Calu3 (cell line): Measurements from ENCODE around the gene LRRC27. TPM values are rescaled to one million over a fixed set of nuclear protein-coding genes. Genes with fewer than 3 reads are reported as not detected.

ENCODE experiments used
- BruUV-seq: library from RNA; stranded (reverse); fragments of 400-500 nt; replicated peaks from 2 replicates; lab custom pipeline; 2021; lab: Mats Ljungman, UMichigan
- CTCF ChIA-PET: fragments of 300-600 bp; sonication (Branson Sonifier 250); formaldehyde crosslinking; loops from one replicate; lab custom pipeline; 2022; ENCODE audit warnings: antibody characterized with exemption; lab: Charles Lee
- DNase-seq: peaks from one replicate; pipeline ENCODE4 v3.0.0; 2022
- H3K27ac Mint-ChIP-seq: one replicate; pipeline ENCODE4 v1.8.0; 2022; ENCODE audit warnings: mixed read lengths; ENCODE audit not compliant: unreplicated experiment
- H3K27me3 Mint-ChIP-seq: one replicate; pipeline ENCODE4 v1.8.0; 2022; ENCODE audit warnings: mixed read lengths; ENCODE audit not compliant: unreplicated experiment
- H3K36me3 Mint-ChIP-seq: one replicate; pipeline ENCODE4 v1.8.0; 2022; ENCODE audit warnings: mild to moderate bottlenecking, moderate library complexity, mixed read lengths; ENCODE audit not compliant: insufficient read depth, unreplicated experiment
- H3K4me1 Mint-ChIP-seq: one replicate; pipeline ENCODE4 v1.8.0; 2022; ENCODE audit warnings: mild to moderate bottlenecking, low read depth, mixed read lengths; ENCODE audit not compliant: unreplicated experiment
- H3K4me3 Mint-ChIP-seq: one replicate; pipeline ENCODE4 v1.8.0; 2022; ENCODE audit warnings: mild to moderate bottlenecking, low read depth, moderate library complexity, mixed read lengths; ENCODE audit not compliant: unreplicated experiment
- H3K9me3 Mint-ChIP-seq: one replicate; pipeline ENCODE4 v1.8.0; 2022; ENCODE audit warnings: low read depth, mixed read lengths; ENCODE audit not compliant: unreplicated experiment
- intact Hi-C: fragments of 100-400 bp; cut with micrococcal nuclease; formaldehyde crosslinking; loops from one replicate; pipeline ENCODE4 v1.10.0; 2022; ENCODE audit not compliant: unreplicated experiment
- total RNA-seq: library from RNA; stranded (reverse); gene quantifications from 2 replicates; pipeline ENCODE4 v1.2.3, GENCODE V29; 2022
- TF ChIP-seq, protein P1 (sequence below): fragments of 200-600 bp; IDR thresholded peaks from one replicate; pipeline ENCODE4 v1.8.0; 2022; ENCODE audit warnings: antibody characterized with exemption; ENCODE audit not compliant: unreplicated experiment

The LRRC27 gene
- total RNA-seq, 1 experiment from 2014 or later = 4.6 TPM

DNA sequence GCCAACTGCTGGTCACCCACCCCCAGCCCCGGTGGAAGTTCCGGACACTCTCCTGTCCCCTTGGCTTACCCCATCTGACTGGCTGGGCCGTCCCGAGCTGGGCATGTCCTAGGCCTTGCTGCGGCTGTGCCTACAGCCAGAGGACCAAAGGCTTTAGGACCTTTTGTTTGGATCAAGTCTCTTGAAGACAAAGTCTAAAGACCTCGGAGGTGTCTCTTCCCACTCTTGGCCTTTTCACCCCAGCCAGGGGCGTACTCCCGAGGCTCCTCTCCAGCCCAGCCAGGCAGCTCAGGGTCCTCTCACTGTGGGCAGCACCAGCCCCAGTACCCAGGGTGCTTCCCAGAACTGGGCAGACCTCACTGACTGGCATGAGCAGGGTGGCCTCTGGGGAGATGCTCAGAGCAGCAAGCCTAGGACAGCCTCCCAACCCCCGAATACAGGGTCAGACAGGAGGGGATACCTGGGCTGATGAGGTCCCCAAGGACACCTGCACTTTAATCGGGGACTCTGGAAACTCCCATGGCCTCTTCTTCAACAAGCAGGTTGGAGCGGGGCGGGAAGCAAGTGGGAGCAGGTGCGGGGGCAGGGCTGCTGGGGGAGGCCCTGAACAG lies 62.3 kb downstream of the LRRC27 start:
- CTCF ChIA-PET = no interaction called here
- no TSS peak for BruUV-seq
- Mint-ChIP-seq H3K27ac (no peak overlapping the region), H3K9me3 (no peaks in the 10 kb centered on the region), H3K36me3 (peaks cover 10% of the 10 kb centered on the region), H3K4me3 (no peak overlapping the region), H3K27me3 (no peaks in the 10 kb centered on the region), H3K4me1 (no peaks in the 10 kb centered on the region)
- intact Hi-C loops = no loop called here
- TF ChIP-seq, protein P1, sequence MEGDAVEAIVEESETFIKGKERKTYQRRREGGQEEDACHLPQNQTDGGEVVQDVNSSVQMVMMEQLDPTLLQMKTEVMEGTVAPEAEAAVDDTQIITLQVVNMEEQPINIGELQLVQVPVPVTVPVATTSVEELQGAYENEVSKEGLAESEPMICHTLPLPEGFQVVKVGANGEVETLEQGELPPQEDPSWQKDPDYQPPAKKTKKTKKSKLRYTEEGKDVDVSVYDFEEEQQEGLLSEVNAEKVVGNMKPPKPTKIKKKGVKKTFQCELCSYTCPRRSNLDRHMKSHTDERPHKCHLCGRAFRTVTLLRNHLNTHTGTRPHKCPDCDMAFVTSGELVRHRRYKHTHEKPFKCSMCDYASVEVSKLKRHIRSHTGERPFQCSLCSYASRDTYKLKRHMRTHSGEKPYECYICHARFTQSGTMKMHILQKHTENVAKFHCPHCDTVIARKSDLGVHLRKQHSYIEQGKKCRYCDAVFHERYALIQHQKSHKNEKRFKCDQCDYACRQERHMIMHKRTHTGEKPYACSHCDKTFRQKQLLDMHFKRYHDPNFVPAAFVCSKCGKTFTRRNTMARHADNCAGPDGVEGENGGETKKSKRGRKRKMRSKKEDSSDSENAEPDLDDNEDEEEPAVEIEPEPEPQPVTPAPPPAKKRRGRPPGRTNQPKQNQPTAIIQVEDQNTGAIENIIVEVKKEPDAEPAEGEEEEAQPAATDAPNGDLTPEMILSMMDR = no peak
- no peak for DNase-seq

DNA sequence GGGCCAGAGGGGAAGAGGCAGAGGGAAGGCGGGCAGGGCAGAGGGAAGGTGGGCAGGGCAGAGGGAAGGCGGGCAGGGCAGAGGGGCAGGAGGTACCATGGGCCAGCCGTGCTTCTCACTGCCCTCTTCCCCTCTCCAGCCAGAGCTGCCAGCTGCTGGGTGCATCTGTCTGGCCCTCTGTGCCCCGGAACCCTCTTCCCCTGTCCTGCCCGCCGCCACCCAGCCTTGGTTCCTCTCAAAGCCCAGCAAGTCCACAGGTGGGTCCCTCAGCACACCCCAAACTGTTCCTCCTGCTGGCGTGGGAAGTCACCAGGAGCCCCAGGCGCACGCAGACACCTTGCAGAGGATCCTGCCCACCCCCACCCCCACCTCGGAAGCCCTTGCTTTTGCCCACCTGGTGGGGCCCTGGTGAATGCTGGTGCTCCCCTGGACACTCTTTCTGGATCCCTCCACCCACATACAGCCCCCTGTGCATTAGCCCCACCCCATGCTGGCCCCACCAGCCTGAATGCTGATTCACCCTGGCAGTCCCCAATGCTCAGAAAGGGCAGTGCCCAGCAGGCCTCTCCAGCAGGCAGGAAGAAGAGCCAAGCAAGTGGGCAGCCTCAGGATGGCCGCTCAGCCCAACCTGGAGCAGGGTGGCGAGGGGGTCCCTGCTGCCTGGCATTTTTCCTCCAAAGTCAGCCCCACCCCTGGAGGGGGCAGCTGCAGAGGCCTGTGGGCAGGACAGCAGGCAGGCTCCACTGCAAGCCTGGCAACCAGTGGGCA lies 63.1 kb downstream of the LRRC27 start:
- Mint-ChIP-seq H3K27ac (no peak overlapping the region), H3K27me3 (no peaks in the 10 kb centered on the region), H3K4me3 (no peak overlapping the region), H3K36me3 (peaks cover 10% of the 10 kb centered on the region), H3K4me1 (no peaks in the 10 kb centered on the region), H3K9me3 (no peaks in the 10 kb centered on the region)
- no TSS peak for BruUV-seq
- CTCF ChIA-PET = no interaction called here
- TF ChIP-seq, protein P1 = no peak
- intact Hi-C loops = no loop called here
- DNase-seq = no peak

DNA sequence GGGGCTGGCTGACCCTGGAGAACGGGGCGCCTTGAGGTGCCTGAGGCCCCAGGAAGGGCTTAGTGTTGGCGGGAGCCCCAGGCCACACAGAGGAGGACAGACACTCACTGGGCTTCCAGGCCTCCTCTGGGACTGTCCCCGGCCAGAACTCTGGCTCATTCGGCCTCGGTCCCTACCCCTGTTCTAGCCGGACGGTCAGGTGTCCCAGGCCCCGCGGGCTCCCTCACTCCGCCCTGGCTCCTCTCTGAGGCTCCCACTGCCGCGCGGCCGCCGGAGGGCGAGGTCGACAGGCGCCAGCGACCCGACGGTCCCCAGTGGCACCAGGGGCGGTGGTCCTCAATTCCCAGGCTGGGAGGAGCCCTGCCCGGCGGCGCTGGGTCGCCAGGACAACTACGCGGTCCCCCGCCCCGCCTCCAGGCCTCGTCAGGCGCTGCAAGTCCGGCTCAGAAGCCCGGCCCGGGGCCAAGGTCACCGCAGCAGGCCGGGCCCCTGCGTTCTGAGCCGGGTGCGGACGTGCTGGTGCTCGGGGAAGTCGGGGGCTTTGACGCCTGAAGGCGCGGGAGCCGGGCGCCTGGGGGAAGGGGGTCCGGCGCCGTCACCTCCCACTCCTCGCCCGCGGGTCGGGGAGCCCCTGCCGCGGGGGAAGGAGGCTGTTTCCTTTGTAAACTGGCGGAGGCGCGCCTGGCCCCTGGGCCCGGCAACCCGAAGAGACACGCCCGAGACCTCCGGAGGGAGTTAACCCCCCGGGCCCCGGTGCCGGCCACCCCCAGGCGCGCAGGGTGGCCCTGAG lies 63.9 kb downstream of the LRRC27 start:
- CTCF ChIA-PET = no interaction called here
- intact Hi-C loops = no loop called here
- no peak for DNase-seq
- Mint-ChIP-seq H3K27ac (no peak overlapping the region), H3K9me3 (no peaks in the 10 kb centered on the region), H3K4me3 (peak overlapping the region; percentile 12), H3K4me1 (no peaks in the 10 kb centered on the region), H3K36me3 (peaks cover 10% of the 10 kb centered on the region), H3K27me3 (no peaks in the 10 kb centered on the region)
- no TSS peak for BruUV-seq
- TF ChIP-seq, protein P1 = no peak

DNA sequence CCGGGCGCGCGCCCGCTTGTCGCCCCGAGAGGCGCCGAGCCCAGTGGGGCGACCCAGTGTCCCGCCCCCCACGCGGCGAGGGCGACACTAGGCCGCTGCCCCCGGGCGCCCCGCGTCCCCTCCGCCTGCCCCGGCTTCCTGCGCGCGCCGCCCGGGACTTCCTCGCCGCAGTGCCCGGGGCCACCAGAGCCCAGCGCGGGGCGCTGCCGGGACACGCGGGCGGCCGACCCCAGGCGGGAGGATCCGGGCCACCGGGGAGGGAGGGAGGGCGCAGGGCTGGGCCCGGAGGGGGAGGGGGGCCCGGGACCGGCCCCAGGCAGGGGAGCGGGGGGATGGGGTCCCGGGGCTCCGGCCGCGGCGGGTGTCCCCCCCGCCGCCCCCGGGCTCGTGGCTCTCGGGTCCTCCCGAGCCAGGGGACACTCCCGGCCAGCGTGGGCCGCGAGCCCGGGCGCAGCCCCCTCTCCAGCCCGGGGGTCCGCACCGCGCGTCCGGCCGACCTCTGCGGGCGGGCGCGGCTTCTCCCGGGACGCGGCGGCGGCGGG lies 64.6 kb downstream of the LRRC27 start:
- CTCF ChIA-PET = no interaction called here
- TF ChIP-seq, protein P1 = no peak
- peaks cover 10% of the 10 kb centered on the region for H3K36me3 Mint-ChIP-seq
- H3K4me1 Mint-ChIP-seq = no peaks in the 10 kb centered on the region
- BruUV-seq = no TSS peak
- intact Hi-C loops = no loop called here
- no peak overlapping the region for H3K27ac Mint-ChIP-seq
- H3K27me3 Mint-ChIP-seq = no peaks in the 10 kb centered on the region
- peak overlapping the region; percentile 77 for H3K4me3 Mint-ChIP-seq
- peak; percentile 69 for DNase-seq
- H3K9me3 Mint-ChIP-seq = no peaks in the 10 kb centered on the region
